ENCODE measurements around the gene ANGPTL8. TPM values are rescaled to one million over a fixed set of nuclear protein-coding genes. Genes with fewer than 3 reads are reported as not detected.

ANGPTL8 gene
- total and polyA plus RNA-seq, 4 donors: 32.4 to 107 (median 67.6) TPM

GRCh38 chr19:11214387-11214786, 25.0 kb upstream of the ANGPTL8 start:
- Histone ChIP-seq H3K9me3 (ENCODE audit: control insufficient read depth in 4 of 4, low read length in 3 of 4) (peaks cover 0 to 6% (median 2%) of the 10 kb centered on the region in 4 donors), H3K27me3 (ENCODE audit: control insufficient read depth in 4 of 4, insufficient read depth in 4 of 4, low read length in 3 of 4) (no peaks in the 10 kb centered on the region), H3K9ac (ENCODE audit: low read depth in 1 of 2, low read length in 2 of 2) (no peak overlapping the region), H3K27ac (ENCODE audit: low read depth in 1 of 2, low read length in 2 of 2) (no peak overlapping the region), H3K4me3 (ENCODE audit: low read depth in 1 of 3, low read length in 3 of 3) (no peak overlapping the region), H3K4me1 (ENCODE audit: control insufficient read depth in 4 of 4, insufficient read depth in 4 of 4, low read length in 3 of 4) (no peaks in the 10 kb centered on the region), H3K36me3 (ENCODE audit: control insufficient read depth in 4 of 4, insufficient read depth in 3 of 4, low read depth in 1 of 4, low read length in 3 of 4) (peaks cover 6 to 53% (median 21%) of the 10 kb centered on the region in 4 donors)
- TF ChIP-seq ATF3 (IDR thresholded peaks at IDR 0.05) (no peak), FOXA2 (IDR thresholded peaks at IDR 0.05) (no peak), RAD21 (IDR thresholded peaks at IDR 0.05) (no peak), GABPA (IDR thresholded peaks at IDR 0.05 in 1 of 2, conservative IDR thresholded peaks at IDR 0.05 in 1 of 2) (no peak), JUND (IDR thresholded peaks at IDR 0.05) (no peak), FOXA1 (IDR thresholded peaks at IDR 0.05) (no peak), YY1 (IDR thresholded peaks at IDR 0.05) (no peak), MAX (IDR thresholded peaks at IDR 0.05) (no peak), EGR1 (IDR thresholded peaks at IDR 0.05; ENCODE audit: low read depth in 2 of 2) (no peak), ZBTB33 (IDR thresholded peaks at IDR 0.05) (no peak), RXRA (IDR thresholded peaks at IDR 0.05) (no peak), SP1 (IDR thresholded peaks at IDR 0.05) (no peak), TAF1 (conservative IDR thresholded peaks at IDR 0.05) (no peak), HNF4A (conservative IDR thresholded peaks at IDR 0.05) (no peak), HNF4G (IDR thresholded peaks at IDR 0.05) (no peak), CTCF (IDR thresholded peaks at IDR 0.05; ENCODE audit: low read depth, low read length, missing input control) (no peak)
- no peak for DNase-seq (ENCODE audit: low spot score)
- 95% methylated on average over 6 of the region's 6 CpGs for WGBS

GRCh38 chr19:11221082-11221598, 18.3 kb upstream of the ANGPTL8 start:
- no peak overlapping the region for H3K9ac ChIP-seq (ENCODE audit: low read depth in 1 of 2, low read length in 2 of 2)
- H3K4me1 ChIP-seq (ENCODE audit: control insufficient read depth in 4 of 4, insufficient read depth in 4 of 4, low read length in 3 of 4): peaks cover 0 to 4% (median 0%) of the 10 kb centered on the region in 4 donors
- 95% methylated on average over 3 of the region's 3 CpGs for WGBS
- H3K27ac ChIP-seq (ENCODE audit: low read depth in 1 of 2, low read length in 2 of 2): no peak overlapping the region
- no peak for DNase-seq (ENCODE audit: low spot score)
- no peak overlapping the region for H3K4me3 ChIP-seq (ENCODE audit: low read depth in 1 of 3, low read length in 3 of 3)
- H3K36me3 ChIP-seq (ENCODE audit: control insufficient read depth in 4 of 4, insufficient read depth in 3 of 4, low read depth in 1 of 4, low read length in 3 of 4): peaks cover 5 to 35% (median 19%) of the 10 kb centered on the region in 4 donors
- H3K27me3 ChIP-seq (ENCODE audit: control insufficient read depth in 4 of 4, insufficient read depth in 4 of 4, low read length in 3 of 4): no peaks in the 10 kb centered on the region
- H3K9me3 ChIP-seq (ENCODE audit: control insufficient read depth in 4 of 4, low read length in 3 of 4): peaks cover 0 to 7% (median 5%) of the 10 kb centered on the region in 4 donors
- TF ChIP-seq HNF4G (IDR thresholded peaks at IDR 0.05) (no peak), RAD21 (IDR thresholded peaks at IDR 0.05) (no peak), MAX (IDR thresholded peaks at IDR 0.05) (no peak), RXRA (IDR thresholded peaks at IDR 0.05) (no peak), JUND (IDR thresholded peaks at IDR 0.05) (no peak)
